Endodermal cell (in vitro differentiated cells): Measurements from ENCODE around the gene KRT84. TPM values are rescaled to one million over a fixed set of nuclear protein-coding genes. Genes with fewer than 3 reads are reported as not detected.

ENCODE experiments used
- DNase-seq: peaks from one replicate; pipeline ENCODE4 v3.0.0-alpha.2; 2017
- H3K27ac ChIP-seq: 2 replicates; pipeline ENCODE4 v1.5.1; 2013; ENCODE audit warnings: mild to moderate bottlenecking, low read depth, low read length, moderate library complexity
- H3K27me3 ChIP-seq: 2 replicates; pipeline ENCODE4 v1.6.1; 2013; ENCODE audit warnings: mild to moderate bottlenecking, low read length, moderate library complexity; ENCODE audit not compliant: insufficient read depth, control insufficient read depth, poor library complexity, severe bottlenecking
- H3K36me3 ChIP-seq: 2 replicates; pipeline ENCODE4 v1.7.0; 2013; ENCODE audit warnings: mild to moderate bottlenecking, low read length, moderate library complexity; ENCODE audit not compliant: control insufficient read depth, insufficient read depth
- H3K4me1 ChIP-seq: one replicate; pipeline ENCODE4 v1.7.0; 2013; ENCODE audit warnings: low read length; ENCODE audit not compliant: control insufficient read depth, insufficient read depth
- H3K4me3 ChIP-seq: 2 replicates; pipeline ENCODE4 v1.5.1; 2013; ENCODE audit warnings: mild to moderate bottlenecking, low read length, moderate library complexity
- H3K9ac ChIP-seq: 2 replicates; pipeline ENCODE4 v1.6.1; 2013; ENCODE audit warnings: mild to moderate bottlenecking, low read length, moderate library complexity; ENCODE audit not compliant: poor library complexity, severe bottlenecking; ENCODE audit errors: extremely low read depth
- H3K9me3 ChIP-seq: 2 replicates; pipeline ENCODE4 v1.6.1; 2013; ENCODE audit warnings: mild to moderate bottlenecking, low read length, moderate library complexity; ENCODE audit not compliant: control insufficient read depth
- H3K27ac Mint-ChIP-seq: 2 replicates; pipeline ENCODE4 v1.8.0; 2020; ENCODE audit warnings: mixed read lengths
- H3K27me3 Mint-ChIP-seq: 2 replicates; pipeline ENCODE4 v1.8.0; 2021; ENCODE audit warnings: mild to moderate bottlenecking, mixed read lengths; ENCODE audit not compliant: insufficient read depth
- H3K36me3 Mint-ChIP-seq: 2 replicates; pipeline ENCODE4 v1.8.0; 2020; ENCODE audit warnings: low read depth, mixed read lengths
- H3K4me1 Mint-ChIP-seq: 2 replicates; pipeline ENCODE4 v1.8.0; 2020; ENCODE audit warnings: mixed read lengths
- H3K4me3 Mint-ChIP-seq: 2 replicates; pipeline ENCODE4 v1.8.0; 2020; ENCODE audit warnings: mild to moderate bottlenecking, moderate library complexity, mixed read lengths
- H3K9me3 Mint-ChIP-seq: 2 replicates; pipeline ENCODE4 v1.8.0; 2020; ENCODE audit warnings: mild to moderate bottlenecking, mixed read lengths
- WGBS, 2 experiments: methylation state at CpG; one replicate each; pipeline versions ENCODE4 v1.1.5 to v1.1.7; 2013; ENCODE audit warnings: missing lambda C conversion rate in 2 of 2, mixed read lengths in 1 of 2; ENCODE audit not compliant: insufficient coverage in 1 of 2, insufficient read length in 1 of 2; 5-methylcytosine and 5-hydroxymethylcytosine counted together
- total RNA-seq, 2 donors: library from RNA; stranded (reverse); fragmentation: NEBNext Ultra II Directional in 1 of 2; extraction: Animal tissue kit (Norgen Biotek cat#: 25700) in 1 of 2; gene quantifications; 2 replicates in 1 of 2; 3 replicates in 1 of 2; pipeline ENCODE4 v1.2.1, GENCODE V29; 2021
- TF ChIP-seq, protein P1 (sequence below): fragments of 200-600 bp; sonication (generic); conservative IDR thresholded peaks from 2 replicates; pipeline ENCODE4 v1.5.0; 2021; ENCODE audit warnings: antibody characterized with exemption, mild to moderate bottlenecking

Gene KRT84
- total RNA-seq, 2 donors from 2014 or later: not detected

DNA sequence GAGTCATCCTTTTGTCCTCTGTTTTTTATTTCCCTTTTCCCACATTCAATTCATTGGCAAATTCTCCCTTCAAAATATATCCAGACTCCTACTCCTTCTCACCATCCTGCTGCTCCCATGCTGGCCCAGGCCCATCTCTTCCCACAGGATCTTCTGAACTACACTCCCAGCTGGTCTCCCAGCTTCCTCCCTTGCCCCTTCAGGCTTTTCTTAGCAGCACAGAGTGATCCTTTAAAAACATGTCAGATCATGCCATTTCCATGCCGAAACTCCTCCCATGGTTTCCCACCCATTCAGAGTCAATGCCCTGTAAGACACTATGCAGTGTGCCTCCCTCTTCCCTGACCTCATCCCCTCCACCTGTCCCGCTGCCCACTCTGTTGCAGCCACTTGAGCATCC, 2.4 kb upstream of the KRT84 start:
- Mint-ChIP-seq H3K27ac (no peak overlapping the region), H3K4me3 (no peak overlapping the region), H3K36me3 (no peaks in the 10 kb centered on the region), H3K9me3 (no peaks in the 10 kb centered on the region), H3K27me3 (peaks cover 3% of the 10 kb centered on the region), H3K4me1 (no peaks in the 10 kb centered on the region)
- H3K36me3 ChIP-seq: no peaks in the 10 kb centered on the region
- H3K9me3 ChIP-seq: no peaks in the 10 kb centered on the region
- TF ChIP-seq, protein P1, sequence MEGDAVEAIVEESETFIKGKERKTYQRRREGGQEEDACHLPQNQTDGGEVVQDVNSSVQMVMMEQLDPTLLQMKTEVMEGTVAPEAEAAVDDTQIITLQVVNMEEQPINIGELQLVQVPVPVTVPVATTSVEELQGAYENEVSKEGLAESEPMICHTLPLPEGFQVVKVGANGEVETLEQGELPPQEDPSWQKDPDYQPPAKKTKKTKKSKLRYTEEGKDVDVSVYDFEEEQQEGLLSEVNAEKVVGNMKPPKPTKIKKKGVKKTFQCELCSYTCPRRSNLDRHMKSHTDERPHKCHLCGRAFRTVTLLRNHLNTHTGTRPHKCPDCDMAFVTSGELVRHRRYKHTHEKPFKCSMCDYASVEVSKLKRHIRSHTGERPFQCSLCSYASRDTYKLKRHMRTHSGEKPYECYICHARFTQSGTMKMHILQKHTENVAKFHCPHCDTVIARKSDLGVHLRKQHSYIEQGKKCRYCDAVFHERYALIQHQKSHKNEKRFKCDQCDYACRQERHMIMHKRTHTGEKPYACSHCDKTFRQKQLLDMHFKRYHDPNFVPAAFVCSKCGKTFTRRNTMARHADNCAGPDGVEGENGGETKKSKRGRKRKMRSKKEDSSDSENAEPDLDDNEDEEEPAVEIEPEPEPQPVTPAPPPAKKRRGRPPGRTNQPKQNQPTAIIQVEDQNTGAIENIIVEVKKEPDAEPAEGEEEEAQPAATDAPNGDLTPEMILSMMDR: no peak
- no peak for DNase-seq
- H3K27me3 ChIP-seq: peaks cover 31% of the 10 kb centered on the region
- WGBS, 2 experiments: 64 to 84% methylated on average over 1 to 2 of the region's 2 CpGs
- H3K4me3 ChIP-seq: no peak overlapping the region
- H3K4me1 ChIP-seq: no peaks in the 10 kb centered on the region
- no peak overlapping the region for H3K9ac ChIP-seq
- H3K27ac ChIP-seq: no peak overlapping the region

GRCh38 chr12:52383331-52383730, 2.1 kb downstream of the KRT84 start:
- Histone ChIP-seq H3K27me3 (peaks cover 37% of the 10 kb centered on the region), H3K36me3 (no peaks in the 10 kb centered on the region), H3K9me3 (no peaks in the 10 kb centered on the region), H3K4me3 (no peak overlapping the region), H3K9ac (no peak overlapping the region), H3K4me1 (no peaks in the 10 kb centered on the region), H3K27ac (no peak overlapping the region)
- Mint-ChIP-seq H3K9me3 (no peaks in the 10 kb centered on the region), H3K27ac (no peak overlapping the region), H3K4me1 (no peaks in the 10 kb centered on the region), H3K36me3 (no peaks in the 10 kb centered on the region), H3K27me3 (peaks cover 7% of the 10 kb centered on the region), H3K4me3 (no peak overlapping the region)
- no peak for DNase-seq
- TF ChIP-seq, protein P1: no peak
- 91 to 96% methylated on average over 3 of the region's 3 CpGs for WGBS, 2 experiments

- no peaks in the 10 kb centered on the region for H3K4me1 ChIP-seq
- Mint-ChIP-seq H3K27me3 (peaks cover 7% of the 10 kb centered on the region), H3K4me3 (no peak overlapping the region), H3K9me3 (no peaks in the 10 kb centered on the region), H3K4me1 (no peaks in the 10 kb centered on the region), H3K27ac (no peak overlapping the region), H3K36me3 (no peaks in the 10 kb centered on the region)
- H3K9me3 ChIP-seq: no peaks in the 10 kb centered on the region
- no peak overlapping the region for H3K4me3 ChIP-seq
- WGBS, 2 experiments: 92 to 100% methylated on average over 2 of the region's 2 CpGs
- H3K9ac ChIP-seq: no peak overlapping the region
- no peak for DNase-seq
- H3K27me3 ChIP-seq: peaks cover 33% of the 10 kb centered on the region
- H3K27ac ChIP-seq: no peak overlapping the region
- TF ChIP-seq, protein P1: no peak
- H3K36me3 ChIP-seq: no peaks in the 10 kb centered on the region
These were observed 2.6 kb downstream of the KRT84 start for GRCh38 chr12:52382854-52383253.
